ENCODE results near the gene AOPEP. TPM values are rescaled to one million over a fixed set of nuclear protein-coding genes. Genes with fewer than 3 reads are reported as not detected.

The AOPEP gene
- total RNA-seq, 4 donors from 2014 or later: 18.8 to 81.0 (median 32.1) TPM

DNA sequence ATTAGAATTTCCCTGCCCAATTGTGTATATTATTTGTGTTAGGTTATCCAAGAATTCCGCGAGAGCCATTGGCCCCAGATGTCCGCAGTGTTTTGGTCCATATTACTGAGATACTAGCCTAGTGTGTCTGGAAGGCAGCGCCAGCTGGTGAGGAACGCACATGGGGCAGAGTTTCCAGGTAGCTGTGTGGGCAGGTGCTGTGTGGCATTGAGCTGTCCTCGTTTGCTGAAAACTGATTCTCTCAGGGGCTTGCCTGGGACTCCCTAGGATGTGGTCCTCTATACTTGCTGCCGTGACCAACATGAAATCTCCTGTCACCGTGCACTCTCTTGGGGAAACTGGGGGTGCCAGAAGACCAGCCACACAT lies 302.3 kb downstream of the AOPEP start:
- TF ChIP-seq, protein P1, sequence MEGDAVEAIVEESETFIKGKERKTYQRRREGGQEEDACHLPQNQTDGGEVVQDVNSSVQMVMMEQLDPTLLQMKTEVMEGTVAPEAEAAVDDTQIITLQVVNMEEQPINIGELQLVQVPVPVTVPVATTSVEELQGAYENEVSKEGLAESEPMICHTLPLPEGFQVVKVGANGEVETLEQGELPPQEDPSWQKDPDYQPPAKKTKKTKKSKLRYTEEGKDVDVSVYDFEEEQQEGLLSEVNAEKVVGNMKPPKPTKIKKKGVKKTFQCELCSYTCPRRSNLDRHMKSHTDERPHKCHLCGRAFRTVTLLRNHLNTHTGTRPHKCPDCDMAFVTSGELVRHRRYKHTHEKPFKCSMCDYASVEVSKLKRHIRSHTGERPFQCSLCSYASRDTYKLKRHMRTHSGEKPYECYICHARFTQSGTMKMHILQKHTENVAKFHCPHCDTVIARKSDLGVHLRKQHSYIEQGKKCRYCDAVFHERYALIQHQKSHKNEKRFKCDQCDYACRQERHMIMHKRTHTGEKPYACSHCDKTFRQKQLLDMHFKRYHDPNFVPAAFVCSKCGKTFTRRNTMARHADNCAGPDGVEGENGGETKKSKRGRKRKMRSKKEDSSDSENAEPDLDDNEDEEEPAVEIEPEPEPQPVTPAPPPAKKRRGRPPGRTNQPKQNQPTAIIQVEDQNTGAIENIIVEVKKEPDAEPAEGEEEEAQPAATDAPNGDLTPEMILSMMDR (IDR thresholded peaks at IDR 0.05; ENCODE audit: low read depth): no peak

DNA sequence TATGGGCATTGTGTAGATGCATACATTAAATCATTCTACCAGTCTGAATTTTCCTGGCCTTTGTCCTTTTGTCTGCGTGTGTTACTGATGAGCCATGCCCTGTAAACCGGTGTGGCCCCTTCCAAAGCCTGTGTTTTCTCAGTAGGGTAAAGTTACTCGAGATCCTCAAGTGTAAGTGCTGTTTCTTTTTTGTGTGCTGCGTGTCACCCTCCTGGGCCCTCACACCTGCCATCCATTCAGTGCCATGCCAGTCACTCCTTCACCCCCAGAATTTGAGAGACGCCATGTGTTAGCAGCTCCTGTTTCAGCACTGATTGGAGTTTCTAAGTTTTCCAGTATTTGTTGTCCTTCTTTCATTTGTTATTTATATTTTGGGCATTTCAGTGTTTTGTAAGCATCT lies 302.8 kb downstream of the AOPEP start:
- TF ChIP-seq, protein P1 (IDR thresholded peaks at IDR 0.05; ENCODE audit: low read depth): no peak

DNA sequence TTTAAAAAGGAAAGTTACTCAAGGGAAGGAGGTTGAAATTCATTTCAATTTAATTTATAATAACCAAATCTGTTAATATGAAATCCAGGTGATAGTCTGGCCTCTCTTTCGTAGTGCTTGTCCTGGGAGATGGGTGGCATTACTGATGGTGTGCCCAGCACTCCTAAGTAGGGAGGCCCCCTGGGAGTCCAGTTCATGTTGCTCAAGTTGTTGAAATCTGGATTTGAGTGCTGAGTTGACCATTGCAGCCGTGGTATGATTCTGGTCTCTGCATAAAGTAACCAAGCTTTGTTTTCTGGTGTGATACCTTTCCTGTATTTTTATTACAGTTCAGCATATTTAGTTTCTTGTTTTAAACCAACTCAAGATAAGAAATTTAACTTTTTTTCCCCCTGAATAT lies 303.2 kb downstream of the AOPEP start:
- TF ChIP-seq, protein P1 (IDR thresholded peaks at IDR 0.05; ENCODE audit: low read depth): no peak

DNA sequence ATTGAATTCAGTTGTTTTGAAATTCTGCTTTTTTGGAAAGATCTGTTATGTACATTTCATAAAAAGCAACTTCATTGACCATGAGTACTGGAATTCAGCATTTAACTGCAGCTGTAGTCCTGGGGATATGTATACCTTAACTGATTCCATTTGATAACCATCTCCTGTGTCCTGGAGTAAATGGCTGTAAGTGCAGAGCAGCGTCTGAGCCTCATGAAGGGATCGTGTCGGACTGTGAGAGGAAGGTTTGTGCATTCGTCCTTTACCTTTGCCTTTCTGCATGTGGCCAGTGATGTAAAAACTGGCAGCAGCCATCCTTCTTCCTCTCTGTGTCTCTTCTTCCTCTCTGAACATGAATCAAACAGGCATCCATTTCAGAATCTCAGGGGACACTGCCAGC lies 303.8 kb downstream of the AOPEP start:
- TF ChIP-seq, protein P1 (IDR thresholded peaks at IDR 0.05; ENCODE audit: low read depth): no peak

DNA sequence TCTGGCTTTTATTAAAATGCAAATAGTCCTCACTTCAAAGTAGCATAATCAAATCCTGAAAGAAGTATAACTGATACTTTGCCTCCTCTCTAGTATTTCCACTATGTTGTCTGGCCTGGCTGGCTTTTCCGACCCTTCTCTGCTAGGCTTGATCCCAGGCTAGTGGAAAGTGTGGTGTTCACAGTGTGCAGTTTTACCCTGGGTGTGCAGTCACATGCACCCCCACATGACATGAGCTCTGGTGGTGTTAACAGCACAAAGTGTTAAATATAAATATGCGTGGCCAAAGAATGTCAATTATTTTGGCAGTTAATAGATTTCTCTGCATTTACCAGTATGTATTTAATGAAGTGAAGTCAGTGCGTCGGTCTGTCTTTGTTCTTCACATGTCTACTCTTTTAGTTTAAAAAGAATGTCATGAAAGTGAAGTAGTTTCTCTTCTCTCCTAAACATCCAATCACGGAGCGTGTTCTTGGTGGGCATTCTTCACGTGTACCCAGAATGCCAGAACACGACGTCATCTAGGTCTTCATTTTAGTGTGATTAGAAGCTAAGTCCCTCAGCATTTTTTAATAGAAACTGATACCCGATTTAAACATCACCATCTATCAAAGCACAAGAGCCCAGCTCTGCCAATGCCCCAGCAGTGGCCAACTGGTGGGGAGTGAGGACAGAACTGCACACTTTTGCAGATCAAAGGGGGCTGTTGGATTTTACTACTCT lies 304.6 kb downstream of the AOPEP start:
- TF ChIP-seq, protein P1 (IDR thresholded peaks at IDR 0.05; ENCODE audit: low read depth): no peak

DNA sequence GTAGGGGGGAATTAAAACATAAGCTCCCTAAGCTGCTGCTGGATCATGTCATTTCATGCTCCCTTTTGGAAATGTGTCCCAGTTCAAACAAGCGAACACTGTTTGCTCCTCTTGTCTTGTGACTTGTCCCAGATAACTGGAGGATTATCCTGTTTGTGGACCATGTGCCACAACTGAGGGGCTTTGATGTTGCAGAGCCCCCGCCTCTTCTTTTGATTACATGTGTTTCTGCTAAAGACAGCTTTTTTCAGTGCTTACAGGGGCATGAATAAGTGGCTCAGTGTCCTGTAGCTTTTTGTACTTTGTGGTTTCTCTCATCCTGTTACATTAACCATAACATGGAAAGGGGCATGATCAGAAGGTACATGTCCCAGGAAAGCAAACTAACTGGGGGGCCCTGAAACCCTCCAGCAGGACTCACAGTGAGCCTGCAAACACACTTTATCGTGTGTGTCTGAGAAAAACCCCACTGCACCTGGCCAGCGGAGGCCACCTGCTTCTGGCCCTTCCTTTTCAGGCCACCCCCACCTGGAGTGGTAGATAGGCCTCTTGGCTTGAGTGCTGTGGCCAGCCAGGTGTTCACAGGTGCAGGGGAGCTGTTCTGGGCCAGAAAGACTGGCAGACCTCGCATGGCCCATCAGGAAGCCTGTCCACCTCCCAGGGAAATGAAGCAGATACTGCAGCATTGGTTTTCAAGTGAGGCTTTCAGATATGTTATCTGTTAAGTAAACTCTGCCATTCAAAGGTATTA lies 305.4 kb downstream of the AOPEP start:
- TF ChIP-seq, protein P1 (IDR thresholded peaks at IDR 0.05; ENCODE audit: low read depth): no peak

DNA sequence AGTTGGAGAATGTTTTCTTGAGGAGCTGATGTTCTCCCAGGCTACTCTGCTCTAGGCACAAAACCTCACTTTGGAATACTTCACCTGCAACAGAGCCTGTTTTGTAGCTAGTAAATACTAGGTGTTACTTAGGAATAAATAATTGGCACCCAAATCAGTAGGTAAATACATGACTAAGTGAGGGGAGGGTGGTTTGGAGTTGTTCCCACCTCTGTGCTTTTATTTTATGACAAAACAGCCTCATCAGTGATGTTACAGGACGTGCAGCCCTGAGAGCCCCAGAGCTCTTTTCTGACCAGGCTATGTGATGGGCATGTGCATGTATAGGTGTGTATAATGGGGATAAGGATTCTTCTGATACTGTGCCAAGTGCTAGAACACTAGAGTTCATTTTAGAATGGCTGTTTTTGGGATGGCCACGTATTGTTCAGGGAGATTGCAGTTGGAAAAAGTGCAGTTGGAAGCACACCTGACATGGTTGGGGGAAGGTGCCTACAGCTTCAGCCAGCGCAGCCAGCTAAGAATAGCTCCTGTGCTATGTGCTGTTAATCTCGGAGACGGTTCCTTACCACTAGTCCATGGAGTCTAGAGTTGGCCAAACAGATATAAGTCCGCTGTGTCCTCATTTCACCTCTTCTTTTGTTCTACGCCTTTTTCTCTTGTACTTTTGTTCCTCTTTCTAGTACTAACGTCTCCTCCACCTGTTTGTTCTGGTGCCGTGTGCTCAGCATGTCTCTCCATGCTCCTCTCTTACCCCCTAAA lies 306.3 kb downstream of the AOPEP start:
- TF ChIP-seq, protein P1 (IDR thresholded peaks at IDR 0.05; ENCODE audit: low read depth): no peak
